ENCODE results near the gene ZKSCAN4. TPM values are rescaled to one million over a fixed set of nuclear protein-coding genes. Genes with fewer than 3 reads are reported as not detected.

Gene ZKSCAN4
- total and polyA plus RNA-seq, 10 of the 15 experiments (the other 5 are each of a cell fraction or from before 2014, with no cell fraction given), result 3.0 to 6.5 (median 5.0) TPM

DNA sequence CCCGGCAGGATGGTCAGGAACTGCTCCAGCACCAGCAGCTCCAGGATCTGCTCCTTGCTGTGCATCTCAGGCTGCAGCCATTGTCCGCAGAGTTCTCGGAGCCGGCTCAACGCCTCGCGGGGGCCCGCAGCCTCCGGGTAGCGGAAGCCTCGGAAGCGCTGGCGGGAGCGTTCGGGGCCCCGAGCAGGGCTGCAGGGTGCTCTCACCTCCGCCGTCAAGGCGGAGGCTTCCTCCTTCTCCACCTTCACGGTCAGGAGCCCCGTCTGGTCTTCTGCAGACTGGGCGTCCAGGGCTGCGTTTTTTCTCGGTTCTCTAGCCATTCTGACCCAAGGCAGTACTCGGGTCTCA lies 434 bp downstream of the ZKSCAN4 start:
- Histone ChIP-seq H4K20me1 (ENCODE audit: control insufficient read depth, insufficient read depth) (no peaks in the 10 kb centered on the region), H3K27ac (ENCODE audit: control insufficient read depth, insufficient read depth) (peak overlapping the region; percentile 55), H3K4me2 (ENCODE audit: control insufficient read depth, insufficient read depth) (peak overlapping the region; percentile 82), H3K27me3 (replicated peaks in 1 of 2; ENCODE audit: control insufficient read depth in 2 of 2, insufficient read depth in 2 of 2, low read length in 1 of 2) (no peaks in the 10 kb centered on the region), H3K9me3 (replicated peaks; ENCODE audit: control insufficient read depth, insufficient read depth, low read length) (no peaks in the 10 kb centered on the region), H2AFZ (ENCODE audit: control insufficient read depth, low read depth, low read length) (peak overlapping the region; percentile 90), H3K4me3 (peak overlapping the region; percentile 99), H3K79me2 (ENCODE audit: control insufficient read depth, insufficient read depth, low read length) (peaks cover 14% of the 10 kb centered on the region), H3K36me3 (ENCODE audit: control insufficient read depth in 2 of 2, insufficient read depth in 2 of 2, low read length in 1 of 2) (no peaks in the 10 kb centered on the region), H3K4me1 (ENCODE audit: control insufficient read depth, insufficient read depth, low read length) (no peaks in the 10 kb centered on the region), H3K9ac (ENCODE audit: control insufficient read depth, insufficient read depth, low read length) (peak overlapping the region; percentile 67)
- no peak for DNase-seq (ENCODE audit: low read depth, low spot score)
- peak; percentile 77 for ATAC-seq
- RAD21 ChIA-PET (ENCODE audit: unreplicated experiment), result interaction anchor here (1.0 to 1.9 kb wide), 9 partner anchors 15 to 147 kb away, joined by 4 to 17 read pairs (median 6); partner anchors contain the start of genes ZKSCAN8 and ZSCAN26
- in situ Hi-C loops (cut with MboI), result no loop called here
- TF ChIP-seq LARP7 (IDR thresholded peaks at IDR 0.05) (0 out of 2 replicates have a peak, but pooled peaks have one; percentile 32), NFYB (IDR thresholded peaks at IDR 0.05; ENCODE audit: insufficient read depth, low read depth, low read length) (no peak), ZNF207 (IDR thresholded peaks at IDR 0.05; ENCODE audit: borderline replicate concordance) (no peak), ZBED1 (IDR thresholded peaks at IDR 0.05; ENCODE audit: borderline replicate concordance) (no peak), IKZF2 (IDR thresholded peaks at IDR 0.05) (no peak)
- FAIRE-seq, result no peak
- intact Hi-C loops (cut with micrococcal nuclease; ENCODE audit: unreplicated experiment), result loop anchor here (1.0 to 2.0 kb wide), 4 partner anchors 15 to 114 kb away; partner anchors contain the start of genes ZSCAN26 and ZSCAN9
- CTCF ChIA-PET, result interaction anchor here (1.0 to 1.7 kb wide), 4 partner anchors 29 to 115 kb away, joined by 3 to 10 read pairs (median 4); no protein-coding TSS in a partner anchor
- SMC1A ChIA-PET (ENCODE audit: uncharacterized antibody, unreplicated experiment), result interaction anchor here (1.1 to 2.9 kb wide), 7 partner anchors 15 to 146 kb away, joined by 3 to 30 read pairs (median 8); partner anchors contain the start of genes PGBD1, ZKSCAN8 and ZSCAN26
- POLR2A ChIA-PET, result interaction anchor here (1.1 to 1.4 kb wide), 2 partner anchors 15 to 30 kb away, joined by 5 read pairs; partner anchors contain the start of genes PGBD1 and ZSCAN26
- TSS peak; percentile 80 for BruUV-seq (replicated peaks)
- WGBS (ENCODE audit: insufficient coverage, insufficient replicate concordance, low lambda C conversion rate, missing lambda C conversion rate), result under 1% methylated on average over 23 of the region's 25 CpGs

DNA sequence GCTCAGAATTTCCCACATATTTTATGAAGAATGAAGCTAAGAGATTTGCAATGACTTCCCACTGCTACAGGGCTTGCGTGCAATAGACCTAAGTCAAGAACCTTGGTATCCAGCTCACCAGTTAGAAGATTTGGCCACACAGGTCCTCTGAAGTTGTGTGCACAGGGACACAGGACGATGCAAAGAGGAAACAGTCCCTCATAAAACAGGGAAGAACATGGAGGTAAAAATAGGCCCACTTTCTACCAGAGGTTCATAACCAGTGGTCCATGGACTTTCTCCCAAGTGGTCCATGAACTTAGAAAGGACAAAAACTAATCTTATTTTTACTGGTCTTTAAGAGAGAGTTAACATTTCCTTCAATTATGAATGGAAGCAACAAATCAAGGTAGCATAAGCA lies 1.3 kb downstream of the ZKSCAN4 start:
- Histone ChIP-seq H3K9me3 (replicated peaks; ENCODE audit: control insufficient read depth, insufficient read depth, low read length) (no peaks in the 10 kb centered on the region), H3K36me3 (ENCODE audit: control insufficient read depth in 2 of 2, insufficient read depth in 2 of 2, low read length in 1 of 2) (peaks cover 0 to 4% of the 10 kb centered on the region in 2 experiments; a peak in 2 of 4 replicates), H3K4me1 (ENCODE audit: control insufficient read depth, insufficient read depth, low read length) (no peaks in the 10 kb centered on the region), H2AFZ (ENCODE audit: control insufficient read depth, low read depth, low read length) (no peak overlapping the region), H4K20me1 (ENCODE audit: control insufficient read depth, insufficient read depth) (no peaks in the 10 kb centered on the region), H3K27ac (ENCODE audit: control insufficient read depth, insufficient read depth) (no peak overlapping the region), H3K4me3 (peak overlapping the region; percentile 61), H3K27me3 (replicated peaks in 1 of 2; ENCODE audit: control insufficient read depth in 2 of 2, insufficient read depth in 2 of 2, low read length in 1 of 2) (no peaks in the 10 kb centered on the region), H3K9ac (ENCODE audit: control insufficient read depth, insufficient read depth, low read length) (no peak overlapping the region), H3K79me2 (ENCODE audit: control insufficient read depth, insufficient read depth, low read length) (peaks cover 14% of the 10 kb centered on the region), H3K4me2 (ENCODE audit: control insufficient read depth, insufficient read depth) (peak overlapping the region; percentile 39)
- intact Hi-C loops (cut with micrococcal nuclease; ENCODE audit: unreplicated experiment) (no loop called here), in situ Hi-C loops (cut with MboI) (no loop called here)
- ChIA-PET POLR2A (no interaction called here), SMC1A (ENCODE audit: uncharacterized antibody, unreplicated experiment) (interaction anchor here (0.6 to 1.7 kb wide), 6 partner anchors 17 to 110 kb away, joined by 3 to 6 read pairs (median 3); partner anchors contain the start of genes ZKSCAN3 and ZKSCAN8), CTCF (no interaction called here), RAD21 (ENCODE audit: unreplicated experiment) (interaction anchor here (0.6 to 2.3 kb wide), 3 partner anchors 24 to 109 kb away, joined by 3 to 6 read pairs (median 3); partner anchors contain the start of gene ZKSCAN8)
- no peak for DNase-seq (ENCODE audit: low read depth, low spot score)
- BruUV-seq (replicated peaks), result no TSS peak
- no peak for FAIRE-seq
- no peak for ATAC-seq
- WGBS (ENCODE audit: insufficient coverage, insufficient replicate concordance, low lambda C conversion rate, missing lambda C conversion rate), result 50% methylated on average over 2 of the region's 2 CpGs
- TF ChIP-seq ATF7 (IDR thresholded peaks at IDR 0.05; ENCODE audit: low read depth) (no peak), NRF1 (conservative IDR thresholded peaks at IDR 0.05; ENCODE audit: low read depth, low read length) (no peak), POU2F2 (IDR thresholded peaks at IDR 0.05; ENCODE audit: borderline replicate concordance, low read depth, low read length) (no peak), CBX5 (IDR thresholded peaks at IDR 0.05; ENCODE audit: low read depth) (no peak), SMAD5 (IDR thresholded peaks at IDR 0.05; ENCODE audit: low read depth) (no peak), NFYA (IDR thresholded peaks at IDR 0.05; ENCODE audit: borderline replicate concordance, low read depth, low read length) (no peak), KLF5 (IDR thresholded peaks at IDR 0.05; ENCODE audit: partially characterized antibody) (no peak), ZSCAN29 (IDR thresholded peaks at IDR 0.05) (no peak), SUPT20H (IDR thresholded peaks at IDR 0.05; ENCODE audit: borderline replicate concordance, control insufficient read depth, low read depth, low read length) (no peak), RBBP5 (conservative IDR thresholded peaks at IDR 0.05) (no peak), PAX5 (IDR thresholded peaks at IDR 0.05; ENCODE audit: borderline replicate concordance, low read depth, low read length) (no peak), RUNX3 (IDR thresholded peaks at IDR 0.05; ENCODE audit: low read length) (no peak)

Data from GM12878 (cell line).